ENCODE results near the gene FBXO42.

FBXO42 gene

DNA sequence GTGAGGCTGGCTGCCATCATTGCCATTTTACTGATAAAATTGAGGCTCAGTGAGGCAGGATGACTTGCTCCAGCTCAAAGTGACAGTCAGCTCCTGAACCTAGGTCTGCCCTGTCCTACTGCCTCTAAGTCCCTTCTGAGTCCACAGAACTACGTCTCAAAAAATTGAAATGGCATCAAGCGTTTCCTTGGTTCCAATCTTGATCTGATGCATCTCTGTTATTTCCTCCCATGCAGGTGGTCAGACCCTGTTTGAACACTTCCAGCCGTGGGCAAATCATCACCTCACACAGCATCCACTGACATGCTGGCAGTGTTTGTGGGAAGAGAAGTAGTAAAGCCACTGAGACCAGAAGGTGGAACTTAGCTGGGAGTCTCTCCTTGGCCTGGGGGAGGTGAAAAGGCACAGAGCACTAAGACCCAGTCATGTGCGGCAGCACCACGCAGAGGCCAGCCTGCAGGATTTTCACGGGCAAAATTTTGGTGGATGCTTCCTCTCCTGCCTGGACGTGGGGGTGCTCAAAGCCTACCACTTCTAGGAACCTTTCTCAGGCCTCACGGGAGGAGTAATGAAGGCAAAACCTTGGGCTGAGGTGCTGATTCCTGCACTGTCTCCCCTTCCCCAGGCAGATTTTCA, 107.5 kb downstream of the FBXO42 start:
- in situ Hi-C loops (cut with MboI; ENCODE audit: low sequenced_read_pairs), result no loop called here

DNA sequence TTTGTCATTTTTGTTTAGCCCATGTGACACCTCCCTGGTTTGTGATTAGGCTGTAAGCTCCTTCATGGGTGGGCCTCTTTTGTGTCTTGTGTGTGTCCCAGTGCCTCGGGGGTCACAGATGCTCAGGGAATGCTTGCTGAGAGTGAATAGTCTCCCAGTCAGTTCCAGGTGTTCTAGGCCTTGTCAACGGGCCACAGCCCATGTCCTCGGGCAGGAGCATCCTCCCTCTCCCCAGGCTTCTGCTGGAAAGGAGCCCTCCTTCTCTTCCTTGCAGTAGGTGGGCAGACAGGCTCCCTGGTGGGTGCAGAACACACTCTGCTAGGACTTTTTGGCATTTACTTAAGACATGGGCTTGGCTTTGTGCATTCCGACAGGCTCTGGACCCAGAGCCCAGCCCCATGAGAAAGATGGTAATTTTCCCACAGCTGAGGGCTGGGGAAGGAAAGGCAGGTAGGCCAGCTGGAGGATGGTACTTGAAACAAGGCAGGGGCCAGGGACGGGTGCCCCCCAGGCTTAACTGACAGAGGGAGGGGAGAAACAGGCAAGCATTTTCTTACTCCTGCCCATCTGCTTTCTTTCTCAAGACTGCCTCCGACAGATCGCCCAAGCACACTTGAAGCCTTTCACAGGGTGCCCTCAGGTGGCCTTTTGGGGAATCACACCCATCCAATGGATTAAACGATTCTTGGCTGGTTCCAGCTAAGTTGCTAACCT, 108.2 kb downstream of the FBXO42 start:
- in situ Hi-C loops (cut with MboI; ENCODE audit: low sequenced_read_pairs), result no loop called here

DNA sequence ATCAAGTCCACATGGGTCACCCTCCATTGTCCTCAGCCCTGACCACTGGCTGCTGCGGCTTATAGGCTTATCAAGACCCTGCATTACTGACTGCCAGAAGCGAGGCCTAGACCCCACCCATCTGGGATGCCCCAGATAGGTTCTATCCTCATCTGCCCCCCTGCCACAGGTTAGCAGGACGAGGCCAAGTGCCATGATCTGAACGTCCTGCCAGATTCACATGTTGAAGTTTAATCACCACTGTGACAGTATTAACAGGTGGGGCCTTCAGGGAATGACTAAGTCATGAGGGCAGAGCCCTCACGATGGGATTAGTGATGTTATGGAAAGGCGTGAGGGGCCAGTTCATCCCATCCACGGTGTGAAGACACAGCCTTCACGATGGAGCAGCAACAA, 109.1 kb downstream of the FBXO42 start:
- in situ Hi-C loops (cut with MboI; ENCODE audit: low sequenced_read_pairs), result no loop called here

DNA sequence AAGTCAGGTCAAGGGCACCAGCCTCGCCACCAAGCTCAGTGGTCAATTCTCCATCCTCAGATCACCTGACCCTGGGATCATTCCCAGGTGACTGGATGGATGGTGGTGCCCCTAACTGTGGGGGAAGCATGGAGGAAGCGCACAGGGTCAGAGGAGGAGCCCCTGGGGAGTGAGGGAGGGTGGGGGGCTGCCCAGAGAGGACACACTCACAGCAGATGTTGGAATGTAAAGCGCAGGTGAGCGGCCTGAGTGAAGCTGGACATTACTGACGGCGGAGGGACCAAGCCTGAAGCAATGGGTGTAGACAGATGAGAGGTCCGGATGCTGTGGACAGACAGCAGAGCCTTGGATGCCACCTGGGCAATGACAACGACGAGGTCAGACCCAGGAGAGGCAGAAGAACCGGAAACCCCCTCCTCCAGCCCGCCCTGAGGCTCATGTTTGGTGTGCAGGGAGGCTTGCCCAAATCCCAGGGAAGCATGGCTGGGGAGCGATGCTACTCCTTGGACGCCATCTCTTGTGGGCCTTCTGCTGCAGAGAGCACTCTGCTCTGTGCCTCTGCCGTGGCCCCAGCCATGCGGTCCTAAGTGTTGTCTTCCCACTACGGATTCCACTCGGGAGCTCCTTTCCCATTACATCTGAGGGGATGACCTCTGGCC, 109.6 kb downstream of the FBXO42 start:
- in situ Hi-C loops (cut with MboI; ENCODE audit: low sequenced_read_pairs), result no loop called here

DNA sequence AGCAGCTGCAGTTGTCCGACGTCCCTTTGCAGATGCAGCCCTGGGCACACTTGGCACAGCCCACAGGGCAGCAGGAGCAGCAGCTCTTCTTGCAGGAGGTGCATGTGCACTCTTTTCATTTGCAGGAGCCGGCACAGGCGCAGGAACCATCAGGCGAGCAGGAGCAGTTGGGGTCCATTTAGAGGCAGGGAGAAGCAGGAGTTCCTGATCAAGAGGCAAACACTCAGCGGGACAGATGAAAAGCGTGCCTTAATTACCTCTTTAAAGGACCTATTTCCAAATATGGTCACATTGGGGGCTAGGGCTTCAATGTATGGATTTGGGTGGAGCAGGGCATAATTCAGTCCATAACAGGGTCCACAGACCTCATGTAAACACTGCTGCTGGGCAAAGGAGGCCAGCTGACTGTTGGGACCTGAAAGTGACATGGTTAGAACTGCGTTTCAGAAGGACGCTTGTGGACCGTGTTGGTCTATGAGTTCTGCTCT, 111.0 kb downstream of the FBXO42 start:
- in situ Hi-C loops (cut with MboI; ENCODE audit: low sequenced_read_pairs), result no loop called here

DNA sequence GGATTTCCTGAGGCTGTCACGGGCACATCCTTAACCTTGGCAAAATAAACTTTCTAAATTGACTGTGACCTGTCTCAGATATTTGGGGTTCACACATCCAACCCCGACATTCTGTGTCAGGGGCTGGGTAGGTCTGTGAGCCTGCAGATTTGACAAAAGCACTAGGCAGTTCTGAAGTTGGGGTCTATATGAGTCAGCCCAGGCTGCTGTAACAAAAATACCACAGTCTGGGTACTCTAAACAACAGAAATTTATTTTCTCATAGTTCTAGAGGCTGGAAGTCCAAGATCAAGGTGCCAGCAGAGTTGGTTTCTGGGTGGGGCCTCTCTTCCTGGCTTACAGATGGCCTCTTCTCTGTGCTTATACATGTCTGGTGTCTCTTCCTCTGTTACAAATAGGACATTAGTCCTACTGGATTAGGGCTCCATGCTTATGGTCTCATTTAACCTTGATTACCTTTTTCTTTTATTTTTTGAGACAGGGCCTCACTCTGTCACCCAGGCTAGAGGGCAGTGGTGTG, 112.2 kb downstream of the FBXO42 start:
- in situ Hi-C loops (cut with MboI; ENCODE audit: low sequenced_read_pairs), result no loop called here

DNA sequence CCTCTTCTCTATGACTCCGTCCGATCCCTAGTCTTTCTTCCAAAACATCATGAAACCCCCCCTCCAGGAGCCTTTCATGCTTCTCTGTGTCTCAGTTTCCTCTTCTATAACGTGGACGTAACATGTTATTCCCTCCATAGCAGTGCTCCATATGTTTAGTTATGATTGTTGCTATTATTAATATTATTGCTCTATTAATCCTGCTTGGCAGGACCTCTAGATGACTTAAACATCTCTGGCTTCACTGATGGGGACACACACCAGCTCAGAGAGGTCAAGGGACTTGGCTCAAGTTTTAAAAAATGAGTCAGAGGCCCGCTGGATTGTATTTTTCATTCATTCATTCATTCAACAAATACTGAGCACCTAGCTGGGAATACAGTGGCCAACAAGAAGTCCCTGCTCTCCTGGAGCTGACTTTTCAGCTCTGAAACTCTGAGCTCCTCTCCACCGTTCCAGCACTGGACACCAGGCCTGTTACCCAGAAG, 114.9 kb downstream of the FBXO42 start:
- in situ Hi-C loops (cut with MboI; ENCODE audit: low sequenced_read_pairs), result no loop called here

DNA sequence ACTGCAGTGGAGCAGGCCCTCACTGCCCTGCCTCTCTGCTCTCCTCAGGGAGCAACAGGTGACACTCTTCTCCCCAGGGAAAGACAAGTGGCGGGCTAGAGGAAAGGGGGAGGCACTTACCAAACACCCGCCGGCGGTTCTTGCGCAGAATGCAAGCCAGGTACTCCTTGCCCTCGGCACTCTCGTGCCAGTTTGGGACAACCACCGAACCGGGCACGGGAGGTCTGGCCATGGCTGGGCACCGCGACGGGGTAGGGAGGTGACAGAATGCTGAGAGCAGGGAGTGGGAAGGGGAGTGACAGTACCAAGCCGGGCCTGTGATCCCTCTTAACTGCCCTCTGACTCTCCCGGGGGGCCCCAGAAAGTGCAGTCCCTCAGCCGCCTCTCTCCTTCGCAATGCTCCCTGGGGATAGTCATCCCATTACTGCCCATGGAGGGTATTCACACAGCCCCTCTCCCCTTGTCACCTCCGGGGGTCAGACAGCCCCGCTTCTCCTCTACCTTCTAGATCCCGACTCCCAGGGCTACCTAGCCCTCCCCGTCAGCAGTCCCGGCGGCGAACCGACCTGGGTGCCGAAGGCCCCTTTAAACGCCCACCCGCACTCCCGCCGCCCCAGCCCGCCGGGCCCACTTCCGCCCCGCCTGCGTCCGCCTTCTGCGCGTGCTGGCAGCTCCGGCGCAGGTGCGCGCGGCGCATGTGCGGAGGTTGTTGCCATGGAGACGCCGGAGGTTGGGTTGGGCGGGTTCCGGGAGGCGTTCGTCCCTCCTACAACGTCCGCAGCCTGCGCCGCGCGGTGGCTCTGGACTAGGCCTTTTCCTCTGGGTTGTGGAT, 115.6 kb downstream of the FBXO42 start, which contains the start of gene CPLANE2:
TSS of gene CPLANE2 (minus strand) at position 673 of the 832 bp plus-strand sequence. CDS start at position 232, 441 bp downstream.
- in situ Hi-C loops (cut with MboI; ENCODE audit: low sequenced_read_pairs), result no loop called here

DNA sequence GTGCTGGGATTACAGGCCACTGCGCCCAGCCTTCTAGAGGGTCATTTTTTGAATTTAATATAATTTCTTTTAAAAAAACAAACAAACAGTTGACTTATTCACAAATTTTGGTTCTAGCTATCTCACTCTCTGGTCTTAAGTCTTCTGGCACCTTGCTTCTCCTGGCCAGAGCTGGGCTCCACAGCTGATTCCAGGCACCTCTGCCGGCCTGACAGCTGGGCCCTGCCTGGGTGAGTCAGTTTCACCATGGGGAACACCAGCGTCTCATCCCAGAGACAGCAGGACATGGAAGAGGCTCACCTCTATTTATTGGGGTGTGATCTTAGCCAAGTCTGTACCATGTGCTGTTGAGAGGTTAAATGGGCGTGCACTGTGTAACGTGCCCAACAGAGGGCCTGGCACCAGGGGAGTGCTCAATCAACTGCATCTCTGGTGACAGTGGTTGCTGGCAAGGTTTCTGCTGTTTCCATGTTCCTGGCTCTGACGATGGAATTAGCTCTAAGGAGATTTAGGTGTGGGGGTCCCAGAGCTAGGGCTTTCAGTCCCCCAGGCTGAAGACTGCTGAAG, 116.3 kb downstream of the FBXO42 start:
- in situ Hi-C loops (cut with MboI; ENCODE audit: low sequenced_read_pairs), result no loop called here

DNA sequence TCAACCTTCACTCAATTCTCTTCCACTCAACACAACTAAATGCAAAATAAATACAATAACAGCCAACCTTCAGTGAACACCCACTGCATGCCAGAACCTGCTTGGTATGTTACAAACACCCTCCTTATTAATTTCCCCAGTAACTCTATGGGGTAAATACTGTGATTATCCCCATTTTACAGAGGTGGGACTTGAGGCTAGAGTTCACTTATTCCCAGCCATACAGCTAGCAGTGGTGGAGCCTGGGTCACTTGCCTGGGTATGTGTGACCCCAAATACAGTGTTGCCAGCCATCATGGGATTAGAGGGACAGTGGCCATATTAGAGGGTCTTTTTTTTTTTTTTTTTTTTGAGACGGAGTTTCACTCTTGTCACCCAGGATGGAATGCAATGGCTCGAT, 116.9 kb downstream of the FBXO42 start:
- in situ Hi-C loops (cut with MboI; ENCODE audit: low sequenced_read_pairs), result no loop called here

DNA sequence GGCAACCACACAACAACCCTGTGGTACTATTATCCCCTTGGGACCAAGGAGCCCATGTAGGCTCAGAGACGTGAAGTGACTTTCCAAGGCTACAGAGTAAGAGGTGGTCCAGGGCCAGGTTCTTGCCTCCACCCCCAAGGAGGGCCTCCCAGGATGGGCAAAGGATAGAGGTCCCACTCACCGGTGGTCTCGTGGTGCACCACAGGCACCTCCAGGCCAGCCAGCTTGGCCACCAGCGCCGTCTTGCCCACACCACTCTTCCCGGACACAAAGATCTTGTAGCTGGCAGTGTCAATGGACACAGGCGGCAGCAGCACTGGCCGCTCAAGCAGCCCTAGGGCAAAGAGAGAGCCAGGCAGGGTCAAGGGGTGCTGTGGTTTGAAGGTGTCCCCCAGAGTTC, 118.8 kb downstream of the FBXO42 start:
- in situ Hi-C loops (cut with MboI; ENCODE audit: low sequenced_read_pairs), result no loop called here

DNA sequence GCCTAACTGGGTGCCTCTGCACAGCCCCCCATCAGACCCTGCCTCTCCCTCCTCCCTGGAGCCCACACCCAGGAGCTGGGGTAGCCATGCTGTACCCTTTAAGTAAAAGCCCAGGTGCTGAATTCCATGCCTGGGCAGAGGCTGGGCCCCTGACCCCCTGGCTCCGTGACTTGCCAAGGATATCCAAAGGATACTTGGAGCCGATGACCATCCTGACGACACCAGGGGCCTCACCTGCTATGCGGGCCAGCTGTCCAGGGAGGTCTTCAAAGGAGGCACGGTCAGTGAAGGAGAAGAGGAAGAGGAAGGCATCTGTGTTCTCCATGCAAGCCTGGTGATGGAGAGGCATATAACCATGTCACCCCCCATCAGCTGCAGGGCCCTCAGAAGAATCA, 120.0 kb downstream of the FBXO42 start:
- in situ Hi-C loops (cut with MboI; ENCODE audit: low sequenced_read_pairs), result no loop called here

DNA sequence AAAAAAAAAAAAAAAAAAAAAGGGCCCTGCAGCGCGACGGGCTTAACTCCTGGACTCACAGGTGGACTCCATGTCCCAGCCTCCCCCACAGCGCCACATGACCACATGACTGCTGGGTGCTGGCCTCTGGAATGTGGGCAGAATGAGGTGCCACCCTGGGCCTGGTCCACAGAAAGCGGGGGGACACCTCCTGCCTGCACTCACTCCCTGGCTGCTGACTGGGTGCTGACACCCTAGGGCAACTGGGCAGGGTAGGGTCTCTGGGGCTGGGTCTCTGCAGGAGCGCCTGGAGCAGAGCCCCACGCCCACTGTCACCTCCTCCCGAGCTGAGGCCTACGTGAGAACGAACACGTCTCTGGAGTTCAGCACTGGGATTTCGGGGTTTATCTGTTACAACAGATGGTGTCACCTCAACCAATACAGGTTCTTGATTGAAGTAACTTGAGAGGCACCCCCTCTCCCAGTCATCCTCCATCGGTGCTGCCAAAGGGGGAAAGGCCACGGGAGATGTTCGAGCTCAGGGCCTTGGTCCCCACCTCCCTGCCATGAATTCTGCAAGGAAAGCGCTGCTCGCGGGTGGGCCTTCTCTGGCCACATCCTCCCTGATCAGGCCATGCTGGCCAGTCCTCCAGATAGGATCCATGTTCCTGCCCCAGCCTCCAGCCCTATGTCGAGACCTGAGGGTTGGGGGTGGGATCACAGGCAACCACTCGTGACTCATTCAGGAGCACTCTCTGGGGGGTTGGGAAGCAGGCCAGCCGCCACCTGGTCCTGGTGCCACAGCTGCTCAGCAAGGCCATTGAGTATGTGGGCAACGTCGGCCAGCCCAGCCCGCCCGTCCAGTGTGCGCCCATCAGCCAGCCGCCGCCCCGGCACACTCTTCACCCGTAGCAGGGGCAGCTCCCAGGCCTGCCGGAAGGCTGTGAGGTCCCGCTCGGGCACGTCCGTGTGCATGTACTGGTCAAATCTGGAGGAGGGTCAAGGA, 120.7 kb downstream of the FBXO42 start:
- in situ Hi-C loops (cut with MboI; ENCODE audit: low sequenced_read_pairs), result no loop called here

DNA sequence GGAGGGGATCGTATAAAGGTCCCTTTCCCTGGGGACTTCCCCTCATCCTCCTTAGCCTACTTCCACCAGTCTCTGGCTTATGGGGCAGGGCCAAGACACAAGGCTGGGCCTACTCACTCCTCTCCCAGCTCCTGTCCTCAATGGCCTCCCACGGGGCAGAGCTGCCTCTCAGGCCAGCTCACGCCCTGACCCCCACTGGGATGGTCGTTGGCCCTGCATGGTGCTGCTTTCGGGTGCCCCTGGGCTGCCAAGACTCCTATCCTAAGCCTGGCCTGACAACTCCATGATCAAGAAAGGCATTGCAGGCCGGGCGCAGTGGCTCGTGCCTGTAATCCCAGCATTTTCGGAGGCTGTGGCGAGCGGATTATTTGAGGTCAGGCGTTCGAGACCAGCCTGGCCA, 121.5 kb downstream of the FBXO42 start:
- in situ Hi-C loops (cut with MboI; ENCODE audit: low sequenced_read_pairs), result no loop called here

DNA sequence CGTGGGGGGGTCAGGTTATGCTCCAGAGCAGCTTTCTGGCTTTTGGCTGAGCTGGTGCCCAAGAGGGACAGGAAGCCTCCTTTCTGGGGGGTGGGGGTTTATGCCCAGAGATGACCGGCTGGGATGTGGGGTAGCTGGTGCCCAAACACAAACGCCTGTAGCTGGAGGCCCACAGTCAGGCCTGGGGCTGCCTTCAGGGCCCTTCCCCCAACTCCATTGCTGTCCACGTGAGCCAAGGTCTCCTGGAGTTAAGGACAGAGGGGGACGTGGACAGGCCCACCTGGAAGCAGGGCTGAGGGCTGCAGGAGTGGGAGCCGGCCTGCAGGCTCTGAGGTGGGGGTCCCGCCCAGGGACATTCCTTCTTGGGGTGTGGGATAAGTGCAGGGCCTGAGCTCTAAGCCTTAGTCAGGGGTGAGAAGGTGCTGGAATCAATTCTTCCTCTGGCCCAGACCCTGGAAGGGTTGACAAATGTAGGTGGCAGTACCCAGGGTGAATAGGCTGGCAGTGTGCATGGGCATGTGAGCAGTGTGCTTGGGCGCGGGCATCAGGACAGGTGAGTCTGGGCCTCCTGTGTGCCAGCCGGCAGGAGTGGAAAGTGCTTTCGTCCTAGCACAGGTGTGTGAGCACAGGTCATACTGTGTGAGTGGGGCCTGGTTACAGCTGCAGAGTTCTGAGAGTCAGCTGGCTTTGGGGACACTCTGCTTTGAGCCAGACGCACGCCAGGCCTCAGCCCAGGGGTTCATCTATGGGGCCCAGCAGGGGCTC, 122.1 kb downstream of the FBXO42 start:
- in situ Hi-C loops (cut with MboI; ENCODE audit: low sequenced_read_pairs), result no loop called here

DNA sequence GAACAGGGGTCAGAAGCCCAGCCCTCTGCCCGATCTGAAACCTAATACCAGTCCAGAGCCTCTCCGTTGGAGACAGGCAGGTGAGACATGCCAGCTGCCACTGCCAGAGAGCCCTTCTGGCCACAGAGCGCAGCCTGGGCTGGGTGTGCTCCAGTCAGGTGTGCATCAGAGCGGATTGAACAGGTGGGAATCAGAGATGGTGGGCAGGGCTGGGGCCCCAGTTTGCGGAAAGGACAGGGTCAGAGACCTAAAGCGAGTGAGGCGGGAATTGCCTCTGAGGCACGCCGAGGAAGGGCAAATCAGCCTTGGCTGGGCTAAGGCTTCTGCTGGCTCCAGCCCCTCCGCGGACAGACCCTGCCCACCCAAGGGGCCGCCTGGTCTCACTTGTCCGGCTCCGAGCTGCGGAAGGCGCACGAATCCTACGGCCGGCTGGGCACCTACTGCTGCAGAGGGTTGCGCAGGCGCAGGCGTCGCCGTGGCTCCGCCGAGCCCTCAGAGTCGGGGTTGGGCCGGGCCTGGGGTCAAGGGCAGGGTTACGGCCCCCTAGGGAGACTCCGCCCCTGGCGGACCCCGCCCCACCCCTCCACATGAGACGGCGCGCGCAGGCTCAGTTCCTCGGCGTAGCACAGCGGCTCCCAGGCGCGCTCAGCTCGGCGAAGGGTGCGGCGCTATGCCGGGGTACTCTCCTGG, 125.6 kb downstream of the FBXO42 start:
- in situ Hi-C loops (cut with MboI; ENCODE audit: low sequenced_read_pairs), result no loop called here

DNA sequence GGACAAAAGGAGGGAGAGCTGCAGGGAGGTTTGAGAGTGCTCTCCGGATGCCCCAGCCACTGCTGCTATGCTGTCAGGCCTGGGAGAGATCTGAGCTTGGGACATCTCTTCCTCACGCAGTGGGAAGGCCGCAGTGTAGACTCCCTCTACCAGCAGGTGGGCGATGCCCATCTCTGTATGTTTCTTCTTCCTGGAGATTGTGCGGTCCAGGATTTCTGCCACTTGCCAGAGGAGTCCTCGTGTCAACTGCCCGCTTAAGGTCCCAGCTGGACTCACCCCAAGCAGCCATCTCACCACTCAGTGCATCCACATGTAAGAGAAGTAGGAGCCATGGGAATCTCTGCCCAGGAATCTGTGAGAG, 126.2 kb downstream of the FBXO42 start:
- in situ Hi-C loops (cut with MboI; ENCODE audit: low sequenced_read_pairs), result no loop called here

DNA sequence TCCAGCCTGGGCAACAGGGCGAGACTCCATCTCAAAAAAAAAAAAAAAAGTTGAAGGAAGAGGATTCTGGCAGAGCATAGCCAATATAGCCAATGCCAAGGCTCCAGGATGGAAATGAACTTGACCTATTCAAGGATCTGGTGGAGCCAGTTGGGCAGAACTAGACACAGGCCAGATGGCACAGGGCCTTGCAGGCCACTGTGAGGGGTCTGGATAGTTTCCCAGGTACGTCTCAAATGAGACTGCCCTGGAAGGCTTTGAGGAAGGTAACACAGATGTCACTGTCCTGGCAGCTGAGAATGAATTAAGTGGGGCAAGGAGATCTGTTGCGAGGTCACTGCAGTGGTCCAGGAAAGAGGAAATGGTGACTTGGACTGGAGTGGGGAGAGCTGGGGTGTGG, 127.8 kb downstream of the FBXO42 start:
- in situ Hi-C loops (cut with MboI; ENCODE audit: low sequenced_read_pairs), result no loop called here
